ENCODE data around the gene ACADVL.

Gene ACADVL

DNA sequence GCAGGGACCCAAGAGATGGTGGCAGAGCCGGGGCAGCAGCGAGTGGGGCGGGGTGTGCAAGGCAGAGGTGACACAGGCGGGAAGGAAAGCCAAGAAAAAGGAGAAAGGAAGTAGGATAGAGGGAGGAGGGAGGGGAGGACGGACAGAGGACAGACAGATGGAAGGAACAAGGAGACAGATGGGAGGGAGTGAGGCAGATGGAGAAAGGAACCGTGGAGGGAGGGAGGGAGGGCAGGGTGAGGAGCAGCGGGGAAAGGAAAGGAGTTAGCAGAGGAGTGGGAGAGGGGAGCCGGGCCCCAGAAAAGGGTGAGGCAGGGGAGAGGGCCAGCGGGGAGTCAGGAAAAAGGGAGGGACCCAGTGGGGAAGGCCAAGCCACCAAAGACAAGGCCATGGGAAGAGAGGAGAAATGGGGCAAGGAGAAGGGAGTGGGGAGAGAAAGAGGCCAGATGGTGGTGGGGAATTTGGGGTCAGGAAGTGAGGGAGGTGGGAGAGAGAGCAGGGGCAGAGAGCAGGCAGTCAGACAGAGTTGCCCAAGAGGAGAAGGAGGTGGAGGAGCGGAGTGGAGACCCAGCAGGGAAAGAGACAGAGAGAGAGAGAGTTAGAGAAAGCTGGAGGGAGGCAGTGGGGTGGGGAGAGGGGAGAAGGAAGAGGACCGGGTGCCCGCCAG is 27.3 kb upstream of the ACADVL start:
- no peak for DNase-seq (ENCODE audit: low read depth)
- TF ChIP-seq, protein P1, sequence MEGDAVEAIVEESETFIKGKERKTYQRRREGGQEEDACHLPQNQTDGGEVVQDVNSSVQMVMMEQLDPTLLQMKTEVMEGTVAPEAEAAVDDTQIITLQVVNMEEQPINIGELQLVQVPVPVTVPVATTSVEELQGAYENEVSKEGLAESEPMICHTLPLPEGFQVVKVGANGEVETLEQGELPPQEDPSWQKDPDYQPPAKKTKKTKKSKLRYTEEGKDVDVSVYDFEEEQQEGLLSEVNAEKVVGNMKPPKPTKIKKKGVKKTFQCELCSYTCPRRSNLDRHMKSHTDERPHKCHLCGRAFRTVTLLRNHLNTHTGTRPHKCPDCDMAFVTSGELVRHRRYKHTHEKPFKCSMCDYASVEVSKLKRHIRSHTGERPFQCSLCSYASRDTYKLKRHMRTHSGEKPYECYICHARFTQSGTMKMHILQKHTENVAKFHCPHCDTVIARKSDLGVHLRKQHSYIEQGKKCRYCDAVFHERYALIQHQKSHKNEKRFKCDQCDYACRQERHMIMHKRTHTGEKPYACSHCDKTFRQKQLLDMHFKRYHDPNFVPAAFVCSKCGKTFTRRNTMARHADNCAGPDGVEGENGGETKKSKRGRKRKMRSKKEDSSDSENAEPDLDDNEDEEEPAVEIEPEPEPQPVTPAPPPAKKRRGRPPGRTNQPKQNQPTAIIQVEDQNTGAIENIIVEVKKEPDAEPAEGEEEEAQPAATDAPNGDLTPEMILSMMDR (IDR thresholded peaks at IDR 0.05; ENCODE audit: control insufficient read depth, extremely low read depth, insufficient read depth) = no peak
- no peak overlapping the region for H3K4me3 ChIP-seq (ENCODE audit: low read depth, low read length)

DNA sequence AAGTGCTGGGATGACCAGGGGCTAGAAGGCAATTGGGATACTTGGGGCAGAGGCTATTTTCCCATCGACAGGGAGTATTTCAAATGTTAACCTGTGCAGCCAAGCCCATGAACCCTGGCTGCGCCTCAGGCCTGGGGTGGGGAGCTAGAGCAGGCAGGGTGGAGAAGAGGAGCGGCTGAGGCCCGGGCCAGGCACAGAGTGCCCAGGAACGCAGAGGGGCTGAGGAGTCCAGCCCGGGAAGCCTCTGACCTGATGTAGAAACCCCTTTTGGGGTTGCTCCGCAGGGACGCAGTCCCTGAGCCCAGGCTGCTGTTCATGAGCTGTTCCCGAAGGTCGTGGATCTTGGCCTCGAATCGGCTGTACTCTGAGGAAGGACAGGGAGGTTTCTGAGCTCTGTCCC is 23.8 kb upstream of the ACADVL start:
- H3K4me3 ChIP-seq (ENCODE audit: low read depth, low read length) = no peak overlapping the region
- TF ChIP-seq, protein P1 (IDR thresholded peaks at IDR 0.05; ENCODE audit: control insufficient read depth, extremely low read depth, insufficient read depth) = no peak
- no peak for DNase-seq (ENCODE audit: low read depth)

DNA sequence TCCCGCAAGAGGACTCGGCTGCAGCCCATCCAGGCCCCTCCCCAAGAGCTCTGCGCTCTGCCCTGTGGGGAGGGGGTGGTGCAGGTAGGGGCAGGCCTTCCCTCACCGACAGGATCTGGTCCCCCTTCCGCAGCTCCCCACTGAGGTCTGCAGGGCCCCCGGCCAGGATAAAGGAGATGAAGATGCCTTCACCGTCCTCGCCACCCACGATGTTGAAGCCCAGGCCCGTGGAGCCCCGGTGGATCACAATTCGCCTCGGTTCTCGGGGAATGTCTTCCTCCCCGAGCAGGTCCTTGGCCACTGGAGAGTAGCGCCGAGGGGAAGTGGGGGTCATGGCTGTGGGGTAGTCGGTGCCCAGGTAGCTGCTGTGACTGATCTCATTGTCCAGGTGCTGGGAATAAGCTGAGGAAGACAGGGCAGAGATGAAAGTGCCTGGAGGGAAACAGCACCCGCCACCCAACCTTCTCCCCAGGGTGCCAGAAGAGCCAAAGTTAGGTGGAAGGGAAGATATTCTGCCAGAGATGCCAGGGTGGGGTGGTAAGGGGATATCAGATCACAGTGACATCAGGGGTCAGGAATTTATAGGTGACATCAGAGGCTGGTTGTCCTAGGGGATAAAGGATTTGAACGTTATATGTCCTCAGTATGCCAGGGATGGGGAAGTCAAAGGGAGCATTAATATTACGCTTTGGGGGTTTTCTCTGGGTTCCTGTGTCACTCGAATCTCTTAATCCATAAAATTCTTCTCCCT is 22.9 kb upstream of the ACADVL start:
- TF ChIP-seq, protein P1 (IDR thresholded peaks at IDR 0.05; ENCODE audit: control insufficient read depth, extremely low read depth, insufficient read depth) = no peak
- no peak for DNase-seq (ENCODE audit: low read depth)
- no peak overlapping the region for H3K4me3 ChIP-seq (ENCODE audit: low read depth, low read length)

DNA sequence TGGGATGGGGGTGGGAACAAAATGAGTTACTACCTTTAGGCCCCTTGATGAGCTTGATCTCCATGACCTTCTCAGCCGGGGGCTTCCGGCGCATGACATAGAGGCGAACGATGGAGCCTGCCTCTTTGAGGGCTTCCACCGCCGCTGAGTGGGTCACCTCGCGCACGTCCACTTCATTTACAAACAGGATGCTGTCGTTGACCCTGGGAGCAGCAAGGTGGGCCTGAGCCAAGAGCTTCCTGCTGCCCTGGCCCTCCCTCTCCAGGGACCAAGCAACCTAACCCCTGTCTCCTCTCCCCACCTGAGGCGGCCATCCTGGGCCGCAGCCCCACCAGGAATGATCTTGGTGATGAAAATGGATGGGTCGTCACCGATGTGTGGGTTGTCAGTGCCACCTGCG is 16.3 kb upstream of the ACADVL start:
- H3K4me3 ChIP-seq (ENCODE audit: low read depth, low read length) = no peak overlapping the region
- TF ChIP-seq, protein P1 (IDR thresholded peaks at IDR 0.05; ENCODE audit: control insufficient read depth, extremely low read depth, insufficient read depth) = no peak
- no peak for DNase-seq (ENCODE audit: low read depth)

DNA sequence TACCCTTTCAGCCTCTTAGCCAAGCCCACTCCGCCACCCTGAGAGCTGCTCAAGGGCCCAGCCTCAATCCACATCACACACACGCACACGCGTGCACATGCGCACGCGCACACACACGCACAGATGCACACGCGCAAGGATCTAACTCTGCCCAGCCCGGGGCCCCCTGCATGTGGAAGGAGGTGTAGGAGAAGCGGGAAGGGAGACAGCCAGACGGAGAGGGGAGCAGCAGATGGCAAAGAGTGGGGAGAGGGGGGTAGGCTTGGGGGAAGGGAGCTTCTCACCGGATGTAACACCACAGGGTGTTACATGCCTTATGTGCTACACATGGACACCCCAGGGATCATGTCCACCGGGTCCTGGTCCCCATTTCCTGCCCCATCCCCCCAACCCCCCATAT is 15.4 kb upstream of the ACADVL start:
- H3K4me3 ChIP-seq (ENCODE audit: low read depth, low read length) = no peak overlapping the region

DNA sequence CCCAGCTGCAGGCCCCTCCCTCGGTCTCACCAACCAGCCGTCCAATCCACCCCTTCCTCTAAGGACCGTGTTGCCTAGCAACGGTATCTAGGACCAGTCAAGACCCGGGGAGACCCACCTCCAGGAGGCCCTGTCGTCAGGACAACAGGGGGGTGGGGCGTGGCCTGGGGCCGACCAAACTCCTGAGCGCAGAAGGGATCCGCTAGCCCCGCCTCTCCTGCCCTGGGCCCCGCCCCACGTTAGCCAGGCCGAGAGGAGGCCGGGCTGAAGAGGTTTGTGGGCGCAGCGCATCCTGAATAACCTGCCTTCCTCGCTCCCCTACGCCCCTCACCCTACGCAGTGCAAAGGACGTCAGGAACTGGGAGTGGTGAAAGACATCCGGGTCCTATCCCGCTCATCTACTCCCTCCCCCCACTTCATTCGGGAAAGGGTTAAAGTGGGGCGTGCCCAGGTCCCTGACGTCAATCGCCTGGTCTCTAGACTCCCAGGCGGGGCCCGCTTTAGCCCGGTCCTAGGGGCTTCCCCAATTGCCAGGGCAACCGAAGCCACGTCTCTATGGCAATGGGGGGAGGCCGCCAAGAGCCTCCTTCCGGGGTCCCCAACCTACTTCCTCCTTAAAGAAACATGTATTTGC is 14.8 kb upstream of the ACADVL start:
- H3K4me3 ChIP-seq (ENCODE audit: low read depth, low read length) = no peak overlapping the region
- TF ChIP-seq, protein P1 (IDR thresholded peaks at IDR 0.05; ENCODE audit: control insufficient read depth, extremely low read depth, insufficient read depth) = no peak
- DNase-seq (ENCODE audit: low read depth) = no peak

More for the DNA sequence above, 15.4 kb upstream of the ACADVL start:
- no peak for DNase-seq (ENCODE audit: low read depth)
- TF ChIP-seq, protein P1 (IDR thresholded peaks at IDR 0.05; ENCODE audit: control insufficient read depth, extremely low read depth, insufficient read depth) = no peak
